ENCODE data around the gene PACS2.
"Not testable (repeated sequence)": the region's sequence is repeated elsewhere in the genome, so short reads cannot be mapped to it uniquely, and the experiment has no call there.

Gene PACS2

DNA sequence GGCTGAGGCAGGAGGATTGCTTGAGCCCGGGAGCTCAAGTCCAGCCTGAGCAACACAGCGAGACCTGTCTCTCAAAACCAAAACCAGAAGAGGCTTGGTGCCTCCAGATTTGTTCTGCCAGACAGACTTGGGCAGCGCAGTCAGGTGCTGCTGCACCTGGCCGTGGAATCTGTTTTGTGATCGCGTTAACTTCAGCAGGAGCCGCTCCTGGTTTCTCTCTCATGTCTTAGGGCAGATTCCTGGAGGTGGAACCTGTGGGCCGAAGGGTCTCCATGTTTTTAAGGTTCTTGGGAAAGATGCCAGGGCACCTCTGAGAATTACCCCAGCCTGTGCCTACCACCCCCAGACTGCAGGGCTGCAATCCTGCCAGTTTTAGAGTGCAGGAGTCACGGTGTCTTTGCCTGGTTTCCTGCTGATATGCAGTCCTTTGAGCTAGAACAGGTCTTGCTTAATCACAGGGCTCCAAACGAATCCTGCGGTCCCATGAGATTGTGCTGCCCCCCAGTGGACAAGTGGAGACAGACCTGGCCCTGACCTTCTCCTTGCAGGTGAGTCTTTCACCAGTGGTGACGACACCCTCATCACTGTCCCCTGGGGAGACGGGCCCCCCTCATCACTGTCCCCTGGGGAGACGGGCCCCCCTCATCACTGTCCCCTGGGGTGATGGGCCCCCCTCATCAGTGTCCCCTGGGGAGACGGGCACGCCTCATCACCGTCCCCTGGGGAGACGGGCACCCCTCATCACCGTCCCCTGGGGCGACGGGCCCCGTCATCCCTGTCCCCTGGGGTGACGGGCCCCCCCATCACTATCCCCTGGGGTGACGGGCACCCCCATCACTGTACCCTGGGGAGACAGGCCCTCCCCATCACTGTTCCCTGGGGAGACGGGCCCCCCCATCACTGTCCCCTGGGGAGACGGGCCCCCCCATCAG lies 37.6 kb downstream of the PACS2 start:
- peak; percentile 85 for DNase-seq

DNA sequence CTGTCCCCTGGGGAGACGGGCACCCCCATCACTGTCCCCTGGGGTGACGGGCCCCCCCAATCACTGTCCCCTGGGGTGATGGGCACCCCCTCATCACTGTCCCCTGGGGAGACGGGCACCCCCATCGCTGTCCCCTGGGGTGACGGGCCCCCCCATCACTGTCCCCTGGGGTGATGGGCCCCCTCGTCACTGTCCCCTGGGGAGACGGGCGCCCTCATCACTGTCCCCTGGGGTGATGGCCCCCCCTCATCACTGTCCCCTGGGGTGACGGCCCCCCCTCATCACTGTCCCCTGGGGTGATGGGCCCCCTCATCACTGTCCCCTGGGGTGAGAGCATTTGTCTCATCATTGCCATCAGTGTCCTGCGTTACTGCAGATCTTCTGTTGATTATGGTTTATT lies 38.6 kb downstream of the PACS2 start:
- no peak for DNase-seq

DNA sequence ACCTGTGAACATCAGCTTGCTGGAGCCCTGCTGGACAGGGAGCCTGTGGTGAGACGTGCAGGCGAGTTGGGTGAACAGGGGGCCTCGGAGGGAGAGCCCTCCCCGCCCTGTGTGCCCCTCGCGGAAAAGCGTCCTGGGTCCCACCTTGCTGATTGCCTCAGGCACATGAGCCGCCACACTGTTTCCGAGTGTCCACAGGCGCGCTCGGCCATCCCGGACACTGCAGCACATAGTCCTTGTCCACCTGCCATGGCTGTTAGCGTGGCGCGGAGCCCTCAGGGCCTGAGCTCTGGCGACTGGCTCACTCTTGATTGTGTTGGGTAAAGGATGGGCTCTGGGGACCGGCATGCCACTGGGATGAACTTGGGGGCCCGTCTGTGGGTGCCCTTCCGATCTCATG lies 40.0 kb downstream of the PACS2 start:
- no peak for DNase-seq

DNA sequence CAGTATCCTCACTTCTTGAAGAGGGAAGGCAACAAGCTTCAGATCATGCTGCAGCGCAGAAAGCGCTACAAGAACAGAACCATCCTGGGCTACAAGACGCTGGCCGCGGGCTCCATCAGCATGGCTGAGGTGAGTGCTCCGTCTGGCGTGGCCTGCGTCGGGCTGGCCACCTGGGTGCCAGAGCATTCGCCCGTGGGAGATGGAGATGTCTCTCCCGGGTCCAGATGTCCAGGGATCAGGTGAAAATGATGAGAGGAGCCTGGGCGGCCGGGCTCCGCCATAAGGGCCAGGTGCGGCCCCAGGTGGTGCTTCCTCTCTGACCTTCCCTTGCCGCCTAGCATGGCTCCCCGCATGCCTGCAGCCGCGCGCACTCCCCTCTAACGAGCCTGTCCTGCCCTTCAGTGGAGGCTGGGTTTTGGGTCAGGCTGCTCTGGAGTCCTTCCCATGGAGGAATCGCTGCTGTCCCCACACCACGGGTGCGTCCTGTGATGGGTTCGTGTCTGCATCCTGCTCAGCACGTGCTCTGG lies 40.6 kb downstream of the PACS2 start:
- DNase-seq = no peak

DNA sequence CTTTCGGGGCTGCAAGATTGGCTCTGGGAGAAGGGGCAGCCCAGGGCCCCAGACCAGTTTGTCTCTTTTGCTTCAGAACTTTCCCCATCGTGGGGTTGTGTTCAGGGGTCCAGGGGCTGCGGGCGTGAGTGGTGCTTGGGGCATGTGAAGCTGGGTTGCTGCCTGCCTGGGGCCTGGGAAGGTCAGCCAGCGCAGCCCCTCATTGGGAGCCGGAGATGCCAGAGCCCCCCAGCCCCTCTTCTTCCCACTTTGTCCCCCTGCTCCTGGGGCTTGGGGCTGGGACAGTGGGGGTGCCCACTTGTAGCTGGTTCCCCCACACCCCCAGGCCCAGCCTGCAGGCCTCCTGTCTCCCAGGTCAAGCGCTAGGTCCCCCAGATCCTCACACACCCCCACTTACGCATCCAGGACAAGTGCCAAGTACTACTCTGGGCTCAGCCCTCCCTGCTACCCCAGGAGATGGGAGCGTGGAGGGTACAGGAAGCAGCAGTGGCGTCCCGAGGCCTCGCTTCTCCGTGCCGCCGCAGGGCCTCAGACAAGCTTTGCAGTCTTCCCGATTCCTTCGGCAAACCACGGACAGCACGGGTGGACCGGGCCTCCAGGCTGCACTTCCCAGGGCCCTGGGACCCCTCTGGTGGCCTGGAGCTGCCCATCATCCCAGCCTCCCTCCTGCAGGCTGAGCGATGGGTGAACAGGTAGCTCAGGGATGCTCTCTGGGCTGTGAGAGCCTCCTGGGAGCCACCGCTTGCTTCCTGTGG lies 41.5 kb downstream of the PACS2 start:
- no peak for DNase-seq

DNA sequence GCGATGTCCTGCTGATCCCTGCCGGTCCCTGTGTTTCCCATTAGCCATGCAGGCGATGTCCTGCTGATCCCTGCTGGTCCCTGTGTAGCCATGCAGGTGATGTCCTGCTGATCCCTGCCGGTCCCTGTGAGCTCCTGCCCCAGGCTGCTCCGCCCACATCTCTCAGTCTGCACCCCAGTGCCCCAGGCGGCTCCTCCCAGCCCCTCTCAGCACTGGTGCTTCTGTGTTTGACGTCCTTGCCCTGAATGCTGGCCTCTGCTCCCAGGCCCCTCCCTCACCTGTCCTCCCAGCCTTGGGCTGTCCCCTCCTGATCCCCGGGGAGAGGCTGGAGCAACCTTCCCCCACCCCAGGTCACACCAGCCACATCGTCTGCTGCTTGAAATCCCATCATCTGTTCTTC lies 42.4 kb downstream of the PACS2 start:
- no peak for DNase-seq

DNA sequence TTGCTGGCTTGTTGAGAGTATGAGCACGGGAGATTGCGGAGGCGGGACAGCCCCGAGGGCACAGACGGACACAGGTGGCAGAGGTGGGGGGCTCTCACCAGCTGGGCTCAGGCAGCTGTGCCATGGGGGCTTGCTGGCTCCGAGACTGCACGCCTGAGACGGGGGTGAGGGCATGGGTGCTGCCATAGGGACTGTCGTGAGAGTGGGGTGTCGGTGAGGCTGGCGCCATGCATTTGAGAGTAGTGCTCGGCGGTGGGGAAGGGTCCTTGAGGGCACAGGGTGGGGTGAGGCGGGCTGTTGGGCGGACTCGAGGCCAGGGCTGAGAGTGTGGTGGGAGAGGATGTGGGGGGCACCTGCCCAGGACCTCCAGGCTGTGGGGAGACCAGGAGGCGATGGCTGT lies 43.1 kb downstream of the PACS2 start:
- DNase-seq = no peak

DNA sequence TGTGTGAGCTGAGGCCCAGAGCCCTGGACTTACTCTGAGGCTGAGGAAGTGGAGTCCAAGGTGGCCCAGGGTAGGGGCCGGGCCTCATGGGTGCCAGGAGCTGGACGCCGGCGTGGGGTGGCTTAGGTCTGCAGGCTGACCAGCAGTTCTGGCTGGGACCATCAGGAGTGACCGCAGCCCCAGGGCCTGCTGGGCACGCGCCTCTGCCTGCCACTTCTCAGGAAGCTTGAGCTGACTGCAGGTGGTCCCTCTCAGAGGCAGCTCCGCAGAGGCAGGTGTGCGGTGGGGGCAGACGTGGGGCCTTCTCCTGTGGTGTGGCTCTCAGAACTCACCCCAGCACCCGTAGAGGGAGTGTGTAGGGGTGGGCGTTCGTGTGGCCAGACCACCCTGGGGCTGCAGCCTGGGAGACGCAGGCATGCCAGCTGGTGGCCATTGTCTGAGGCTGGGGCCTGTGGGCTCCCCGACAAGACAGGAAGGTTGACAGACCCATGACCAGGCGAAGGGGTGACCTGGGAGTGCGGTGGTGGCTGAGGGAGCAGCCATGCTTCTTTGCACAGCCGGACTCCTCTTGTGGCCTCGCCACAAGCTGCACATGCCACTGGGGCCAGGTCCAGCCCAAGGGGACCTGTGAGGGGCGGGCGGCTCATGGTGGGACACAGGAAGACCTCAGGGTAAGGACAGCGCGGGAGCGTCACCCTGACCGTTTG lies 43.7 kb downstream of the PACS2 start:
- DNase-seq = no peak

DNA sequence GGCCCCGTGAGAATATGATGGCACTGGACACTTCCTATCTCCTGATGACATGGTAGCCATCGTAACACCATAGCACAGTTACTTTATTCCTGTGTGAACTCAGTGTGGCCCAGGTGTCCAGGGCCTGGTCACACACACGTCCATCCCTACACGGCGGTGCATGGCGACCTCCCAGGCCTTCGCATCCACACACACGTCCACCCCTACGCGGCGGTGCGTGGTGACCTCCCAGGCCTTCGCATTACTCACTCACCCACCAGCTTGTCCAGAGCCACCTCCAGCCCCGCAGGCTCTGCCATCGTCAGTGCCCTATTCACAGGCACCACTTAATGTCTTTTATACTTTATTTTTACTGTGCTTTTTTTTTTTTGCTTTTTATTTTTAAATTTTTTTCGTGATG lies 44.4 kb downstream of the PACS2 start:
- no peak for DNase-seq

DNA sequence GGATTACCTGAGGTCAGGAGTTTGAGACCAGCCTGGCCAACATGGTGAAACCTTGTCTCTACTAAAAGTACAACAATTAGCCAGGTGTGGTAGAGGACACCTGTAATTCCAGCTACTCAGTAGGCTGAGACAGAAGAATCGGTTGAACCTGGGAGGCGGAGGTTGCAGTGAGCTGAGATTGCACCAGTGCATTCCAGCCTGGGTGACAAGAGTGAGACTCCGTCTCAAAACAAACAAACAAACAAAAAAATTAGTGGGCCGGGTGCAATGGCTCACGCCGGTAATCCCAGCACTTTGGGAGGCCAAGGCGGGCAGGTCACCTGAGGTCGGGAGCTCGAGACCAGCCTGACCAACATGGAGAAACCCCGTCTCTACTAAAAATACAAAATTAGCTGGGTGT lies 46.9 kb downstream of the PACS2 start:
- not testable (repeated sequence) for DNase-seq

DNA sequence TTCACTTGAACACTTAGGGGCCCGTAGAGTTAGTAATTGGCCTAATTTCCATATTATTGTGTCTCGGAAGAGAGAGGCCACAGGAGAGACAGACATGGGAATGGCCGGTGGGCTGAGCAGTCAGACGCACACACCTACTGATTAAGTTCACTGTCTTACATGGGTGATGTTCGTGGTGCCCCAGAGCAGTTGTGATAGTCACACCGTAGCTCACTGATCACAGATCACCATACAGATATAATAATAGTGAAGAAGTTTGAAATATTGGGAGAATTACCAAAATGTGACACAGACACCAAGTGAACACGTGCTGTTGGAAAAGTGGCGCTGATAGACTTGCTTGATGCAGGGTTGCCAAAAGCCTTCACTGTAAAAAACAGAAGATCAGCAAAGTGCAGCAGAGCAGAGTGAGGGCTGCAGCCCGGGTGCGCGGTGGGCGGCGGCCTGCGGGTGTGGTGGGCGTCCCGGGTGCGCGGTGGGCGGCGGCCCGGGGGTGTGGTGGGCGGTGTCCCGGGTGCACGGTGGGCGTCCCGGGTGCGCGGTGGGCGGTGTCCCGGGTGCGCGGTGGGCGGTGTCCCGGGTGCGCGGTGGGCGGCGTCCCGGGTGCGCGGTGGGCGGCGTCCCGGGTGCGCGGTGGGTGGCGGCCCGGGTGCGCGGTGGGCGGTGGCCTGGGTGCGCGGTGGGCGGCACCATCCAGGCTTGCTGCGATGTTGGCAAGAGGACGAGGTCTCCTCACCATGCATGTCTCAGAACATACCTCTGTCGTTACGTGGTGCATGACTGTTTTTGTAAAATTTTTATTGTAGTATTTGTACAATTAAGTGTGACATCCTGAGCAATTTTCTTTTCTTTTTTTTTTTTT lies 49.5 kb downstream of the PACS2 start:
- DNase-seq = no peak

DNA sequence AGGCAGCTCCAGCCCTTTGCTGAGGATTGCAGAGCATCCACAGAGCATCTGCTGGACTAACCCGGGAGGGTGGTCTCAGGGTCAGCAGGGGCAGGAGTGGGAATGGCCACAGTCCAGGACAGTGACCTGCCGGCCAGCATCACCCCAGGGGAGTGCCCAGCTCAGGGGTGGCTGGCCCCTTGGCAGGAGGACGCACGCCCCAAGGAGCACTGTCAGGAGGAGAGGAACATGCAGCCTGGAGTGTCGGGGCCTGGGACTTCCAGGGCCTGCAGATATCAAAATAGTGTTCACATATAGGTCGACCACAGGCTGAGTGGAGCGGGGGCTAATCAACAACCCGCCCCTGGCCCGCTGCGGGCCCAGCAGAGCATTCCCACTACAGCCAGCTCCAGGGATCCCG lies 50.6 kb downstream of the PACS2 start:
- no peak for DNase-seq

DNA sequence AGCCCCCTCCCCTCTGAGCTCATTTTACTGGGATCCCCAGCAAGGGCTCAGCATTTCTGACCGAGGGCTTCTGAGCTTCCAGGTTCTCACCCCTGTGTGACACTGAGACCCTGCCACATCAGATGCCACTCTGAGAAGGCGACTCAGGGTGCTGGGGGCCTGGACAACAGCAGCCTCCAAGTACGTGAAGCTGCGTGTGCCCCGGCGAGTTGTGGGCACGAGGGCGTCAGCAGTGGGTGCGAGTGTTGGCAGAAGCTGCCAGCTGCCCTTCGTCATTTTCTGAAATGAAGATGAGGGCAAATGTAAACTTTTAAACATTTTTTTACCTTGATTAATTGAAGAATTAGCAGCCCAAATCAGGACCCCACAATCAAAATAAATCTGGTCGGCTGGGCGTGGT lies 51.1 kb downstream of the PACS2 start:
- no peak for DNase-seq

DNA sequence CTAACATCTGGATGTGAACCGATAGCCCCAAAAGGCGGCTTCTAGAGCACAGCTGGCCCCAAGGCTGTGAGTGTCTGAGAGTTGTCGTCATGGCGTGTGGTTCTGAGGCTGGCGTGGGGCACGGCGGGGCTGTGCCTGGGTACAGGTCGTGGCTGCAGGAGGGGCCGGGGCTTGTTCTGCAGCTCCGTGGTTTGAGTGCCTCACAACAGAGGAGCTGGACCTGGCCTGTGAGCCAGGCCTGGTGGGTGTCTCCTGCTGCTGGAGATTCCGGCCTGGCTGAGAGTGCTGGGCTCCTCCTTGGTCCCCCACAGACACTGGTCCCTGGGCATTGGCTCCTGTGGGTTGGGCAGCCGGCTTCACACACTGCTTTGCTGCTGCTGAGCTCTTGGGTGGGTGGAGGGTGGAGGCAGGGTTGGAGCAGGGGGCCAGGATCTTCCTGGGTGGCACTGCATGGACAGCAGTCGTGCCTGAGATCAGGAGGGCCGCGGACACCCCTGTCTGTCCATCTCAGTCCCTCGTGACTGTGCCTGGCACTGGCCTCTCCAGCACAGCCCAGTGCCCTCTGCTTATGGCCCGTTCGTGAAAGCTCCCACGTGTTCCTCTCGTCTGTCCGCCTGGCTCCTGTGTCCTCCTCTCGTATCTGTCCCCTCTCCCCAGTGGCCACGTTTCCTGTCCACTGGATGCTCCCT lies 52.0 kb downstream of the PACS2 start:
- DNase-seq = peak; percentile 40

DNA sequence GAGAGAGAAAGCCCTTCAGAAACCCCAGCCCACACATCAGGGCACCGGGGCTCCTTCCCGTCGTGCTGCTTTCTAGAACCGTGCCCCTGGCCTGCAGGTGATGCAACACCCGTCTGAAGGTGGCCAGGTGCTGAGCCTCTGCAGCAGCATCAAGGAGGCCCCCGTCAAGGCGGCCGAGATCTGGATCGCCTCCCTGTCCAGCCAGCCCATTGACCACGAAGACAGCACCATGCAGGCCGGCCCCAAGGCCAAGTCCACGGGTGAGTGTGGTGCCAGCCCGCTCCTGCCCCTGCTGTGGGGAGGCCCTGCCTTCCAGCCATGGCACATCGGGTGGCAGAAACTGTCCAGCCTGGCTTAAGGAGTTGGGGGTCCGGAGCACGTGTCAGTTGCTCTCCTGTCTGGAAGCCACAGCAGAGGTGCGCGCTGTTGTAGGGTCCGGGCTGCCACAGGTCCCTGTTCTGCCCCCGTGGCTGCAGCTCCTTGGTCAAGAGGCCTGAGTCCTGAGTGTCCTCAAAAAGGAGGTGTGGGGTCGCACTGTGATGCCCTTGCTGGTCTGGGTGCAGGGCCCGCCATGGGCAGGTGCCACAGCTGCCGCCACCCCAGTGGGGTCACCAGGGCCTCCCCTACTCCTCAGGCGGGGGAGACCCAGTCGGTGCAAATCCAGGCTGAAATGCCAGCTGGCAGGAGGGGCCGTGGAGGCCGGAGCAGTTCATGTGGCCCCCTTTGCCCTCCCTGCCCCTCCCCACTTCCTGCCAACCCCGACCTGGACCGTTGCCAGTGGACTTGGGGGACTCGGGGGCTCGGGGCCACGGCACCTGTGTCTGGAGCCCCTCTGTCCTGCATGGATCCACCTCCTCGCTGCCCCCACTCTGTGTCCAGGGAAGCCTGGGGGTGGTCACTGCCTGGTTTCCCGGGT lies 52.8 kb downstream of the PACS2 start:
- DNase-seq = no peak

DNA sequence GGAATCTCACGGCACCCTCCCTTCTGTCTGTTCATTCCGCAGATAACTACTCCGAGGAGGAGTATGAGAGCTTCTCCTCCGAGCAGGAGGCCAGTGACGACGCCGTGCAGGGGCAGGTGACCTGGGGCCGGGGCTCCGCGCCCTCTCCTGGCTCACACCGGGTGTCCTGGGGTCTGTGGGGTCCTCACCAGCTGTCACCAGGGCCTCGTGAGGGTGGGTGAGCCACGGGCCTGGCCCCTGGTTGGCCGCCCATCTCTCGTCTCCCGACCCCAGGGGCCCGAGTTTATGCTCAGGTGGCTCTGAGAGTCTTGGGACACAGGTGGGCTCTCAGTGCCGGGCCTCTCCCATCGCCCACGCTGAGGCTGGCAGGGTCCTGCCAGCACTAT lies 53.5 kb downstream of the PACS2 start:
- no peak for DNase-seq

DNA sequence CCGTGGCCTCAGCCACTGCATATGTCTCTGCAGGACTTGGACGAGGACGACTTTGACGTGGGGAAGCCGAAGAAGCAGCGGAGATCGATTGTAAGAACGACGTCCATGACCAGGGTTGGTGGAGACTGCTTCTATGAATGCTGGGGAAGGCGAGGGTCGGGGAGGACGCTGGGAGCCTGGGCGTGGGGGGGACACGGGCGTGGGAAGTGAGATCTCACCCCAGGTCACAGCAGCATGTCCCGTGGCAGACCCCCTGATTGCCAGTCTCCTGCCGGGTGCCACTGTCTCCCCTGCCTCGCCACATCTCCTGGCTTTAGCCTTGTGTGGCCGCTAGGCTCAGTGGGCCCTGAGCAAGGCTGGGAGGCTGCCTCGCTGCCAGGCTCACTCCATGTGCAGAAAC lies 53.9 kb downstream of the PACS2 start:
- DNase-seq = no peak

DNA sequence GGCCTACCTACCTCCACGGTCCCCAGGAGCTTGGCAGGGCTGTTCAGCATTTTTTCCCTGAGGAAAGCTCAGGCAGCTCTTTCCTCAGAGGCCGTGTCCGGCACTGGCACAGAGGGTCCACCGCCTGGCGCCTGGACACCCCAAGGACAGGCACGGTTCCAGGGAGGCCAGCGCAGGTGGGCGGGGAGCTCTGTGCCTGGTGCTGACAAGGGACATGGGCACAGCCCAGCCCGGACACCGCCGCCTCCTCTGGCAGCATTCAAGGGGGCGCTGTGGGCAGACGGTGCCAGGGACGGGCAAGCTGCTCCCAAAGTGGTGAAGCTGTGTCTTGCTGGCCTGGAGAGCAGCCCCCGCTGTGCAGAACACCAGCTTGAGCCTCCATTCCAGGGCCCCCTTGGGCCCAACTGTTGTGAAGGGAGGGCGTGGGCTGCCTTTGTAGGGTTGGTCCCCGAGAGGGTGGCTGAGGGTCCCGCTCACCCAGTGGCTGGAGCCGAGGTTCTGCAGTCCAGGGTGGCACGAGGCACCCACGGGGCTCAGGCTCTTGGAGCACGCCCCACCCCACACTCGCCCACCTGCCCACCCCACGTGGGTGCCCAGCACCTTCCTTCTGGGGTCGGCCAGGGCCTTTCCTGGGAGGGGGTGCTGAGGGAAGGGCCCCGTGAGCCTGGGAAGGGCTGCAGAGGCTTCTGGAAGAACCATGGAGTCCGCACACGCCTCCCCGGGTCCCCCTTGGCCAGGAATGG lies 54.5 kb downstream of the PACS2 start:
- DNase-seq = no peak

DNA sequence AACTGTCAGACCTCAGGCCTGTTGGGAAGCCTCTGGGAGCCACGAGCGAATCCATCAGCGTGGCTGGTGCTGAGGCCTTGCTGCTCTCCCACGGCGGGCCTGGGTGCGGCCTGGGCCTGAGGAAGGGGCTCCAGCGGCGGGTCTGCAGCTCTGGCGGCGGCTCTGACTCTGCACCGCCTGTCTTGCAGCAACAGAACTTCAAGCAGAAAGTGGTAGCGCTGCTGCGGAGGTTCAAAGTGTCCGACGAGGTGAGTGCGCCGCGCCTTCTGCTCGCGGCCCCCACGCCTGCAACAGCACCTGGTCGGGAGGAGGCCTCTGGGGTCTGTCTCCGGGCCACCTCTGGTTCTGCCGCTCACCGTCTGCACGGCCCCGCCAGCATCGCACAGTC lies 55.1 kb downstream of the PACS2 start:
- DNase-seq = no peak

DNA sequence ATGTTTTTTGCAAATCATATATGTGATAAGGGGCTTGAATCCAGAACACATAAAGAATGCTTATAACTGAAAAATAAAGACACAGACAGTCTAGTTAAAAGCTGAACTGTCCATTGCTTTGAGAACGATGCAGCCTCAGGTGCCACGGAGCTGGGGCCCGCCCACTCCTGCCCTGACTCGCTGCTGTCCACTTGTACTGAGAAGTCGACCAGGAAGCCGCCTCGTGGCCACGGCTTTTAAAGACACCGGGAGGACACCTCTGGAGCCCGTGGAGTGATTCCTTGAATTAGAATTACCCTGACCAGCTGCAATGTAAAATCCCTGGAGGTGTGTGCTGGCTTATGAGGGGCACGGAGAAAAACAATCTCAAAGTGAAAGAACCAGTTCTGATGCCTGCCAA lies 59.8 kb downstream of the PACS2 start:
- no peak for DNase-seq
